SK-N-SH treated with all-trans-retinoic acid at 6 μM for 48 hours (cell line): Measurements from ENCODE around the gene CETP.

ENCODE experiments used
- ISL1 ChIP-seq: fragments of 250-450 bp; sonication (Bioruptor Pico); IDR thresholded peaks from 2 replicates; pipeline ENCODE4 v2.1.2; 2022; ENCODE audit warnings: mild to moderate bottlenecking, moderate library complexity
- RARB ChIP-seq: fragments of 250-450 bp; sonication (Bioruptor Pico); IDR thresholded peaks from 2 replicates; pipeline ENCODE4 v1.8.0; 2021; ENCODE audit warnings: mild to moderate bottlenecking, moderate library complexity
- TF ChIP-seq, protein P1 (sequence below): fragments of 250-450 bp; sonication (Bioruptor Pico); IDR thresholded peaks from 2 replicates; pipeline ENCODE4 v1.5.0; 2020; ENCODE audit warnings: mild to moderate bottlenecking, moderate library complexity

DNA sequence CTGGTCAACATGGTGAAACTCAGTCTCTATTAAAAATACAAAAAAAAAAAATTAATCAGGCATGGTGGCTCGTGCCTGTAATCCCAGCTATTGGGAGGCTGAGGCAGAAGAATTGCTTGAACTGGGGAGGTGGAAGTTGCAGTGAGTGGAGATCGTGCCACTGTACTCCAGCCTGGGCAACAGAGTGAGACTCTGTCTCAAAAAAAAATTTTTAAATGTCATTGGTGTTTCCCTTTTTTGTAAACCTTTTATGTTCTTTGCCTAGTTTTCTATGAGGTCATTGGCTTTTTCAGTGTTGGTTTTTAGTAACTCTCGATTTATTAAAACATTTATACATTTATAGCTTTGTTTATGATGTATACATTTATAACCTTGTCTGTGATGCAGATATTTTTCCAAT, 45.8 kb downstream of the CETP start:
- no peak for TF ChIP-seq ISL1 (CRISPR knock-in tag)
- TF ChIP-seq, protein P1, sequence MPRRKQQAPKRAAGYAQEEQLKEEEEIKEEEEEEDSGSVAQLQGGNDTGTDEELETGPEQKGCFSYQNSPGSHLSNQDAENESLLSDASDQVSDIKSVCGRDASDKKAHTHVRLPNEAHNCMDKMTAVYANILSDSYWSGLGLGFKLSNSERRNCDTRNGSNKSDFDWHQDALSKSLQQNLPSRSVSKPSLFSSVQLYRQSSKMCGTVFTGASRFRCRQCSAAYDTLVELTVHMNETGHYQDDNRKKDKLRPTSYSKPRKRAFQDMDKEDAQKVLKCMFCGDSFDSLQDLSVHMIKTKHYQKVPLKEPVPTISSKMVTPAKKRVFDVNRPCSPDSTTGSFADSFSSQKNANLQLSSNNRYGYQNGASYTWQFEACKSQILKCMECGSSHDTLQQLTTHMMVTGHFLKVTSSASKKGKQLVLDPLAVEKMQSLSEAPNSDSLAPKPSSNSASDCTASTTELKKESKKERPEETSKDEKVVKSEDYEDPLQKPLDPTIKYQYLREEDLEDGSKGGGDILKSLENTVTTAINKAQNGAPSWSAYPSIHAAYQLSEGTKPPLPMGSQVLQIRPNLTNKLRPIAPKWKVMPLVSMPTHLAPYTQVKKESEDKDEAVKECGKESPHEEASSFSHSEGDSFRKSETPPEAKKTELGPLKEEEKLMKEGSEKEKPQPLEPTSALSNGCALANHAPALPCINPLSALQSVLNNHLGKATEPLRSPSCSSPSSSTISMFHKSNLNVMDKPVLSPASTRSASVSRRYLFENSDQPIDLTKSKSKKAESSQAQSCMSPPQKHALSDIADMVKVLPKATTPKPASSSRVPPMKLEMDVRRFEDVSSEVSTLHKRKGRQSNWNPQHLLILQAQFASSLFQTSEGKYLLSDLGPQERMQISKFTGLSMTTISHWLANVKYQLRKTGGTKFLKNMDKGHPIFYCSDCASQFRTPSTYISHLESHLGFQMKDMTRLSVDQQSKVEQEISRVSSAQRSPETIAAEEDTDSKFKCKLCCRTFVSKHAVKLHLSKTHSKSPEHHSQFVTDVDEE (CRISPR knock-in tag), result no peak
- TF ChIP-seq RARB (CRISPR knock-in tag), result no peak
